DOHH2 (cell line): ENCODE results near the gene TBX4.

ENCODE experiments used
- CTCF ChIP-seq: fragments of 200-600 bp; sonication (generic); IDR thresholded peaks from one replicate; pipeline ENCODE4 v1.5.1; 2014; ENCODE audit warnings: antibody characterized with exemption, mild to moderate bottlenecking, low read depth, low read length; ENCODE audit not compliant: poor library complexity, severe bottlenecking
- EZH2phosphoT487 ChIP-seq: fragments of 200-600 bp; sonication (generic); IDR thresholded peaks from 2 replicates; pipeline ENCODE4 v1.6.1; 2017; ENCODE audit warnings: borderline replicate concordance, mild to moderate bottlenecking, antibody characterized with exemption, low read length, moderate library complexity, mixed read lengths

GRCh38 chr17:61455324-61456060 is 3.3 kb downstream of the TBX4 start:
- TF ChIP-seq CTCF (no peak), EZH2phosphoT487 (no peak)
